H9 (cell line): ENCODE data around the gene TM4SF20. TPM values are rescaled to one million over a fixed set of nuclear protein-coding genes. Genes with fewer than 3 reads are reported as not detected.

Experiments
- DNase-seq: peaks from one replicate; pipeline ENCODE4 v3.0.0-alpha.2; 2017
- H2AFZ ChIP-seq: one replicate; pipeline ENCODE4 v1.6.1; 2013; ENCODE audit warnings: mild to moderate bottlenecking, low read length, control low read depth, moderate library complexity
- H2AK5ac ChIP-seq: 2 replicates; pipeline ENCODE4 v1.6.1; 2013; ENCODE audit warnings: low read length, control low read depth, mixed read lengths; ENCODE audit not compliant: insufficient read length
- H2BK120ac ChIP-seq: one replicate; pipeline ENCODE4 v1.6.1; 2013; ENCODE audit warnings: low read depth, mild to moderate bottlenecking, low read length, control low read depth, inconsistent platforms; ENCODE audit not compliant: poor library complexity, severe bottlenecking
- H2BK12ac ChIP-seq: 2 replicates; pipeline ENCODE4 v1.6.1; 2013; ENCODE audit warnings: low read length, control low read depth, mixed read lengths, low read depth; ENCODE audit not compliant: insufficient read length
- H2BK15ac ChIP-seq: 2 replicates; pipeline ENCODE4 v1.6.1; 2013; ENCODE audit warnings: low read depth, low read length, control low read depth
- H2BK20ac ChIP-seq: one replicate; pipeline ENCODE4 v1.6.1; 2013; ENCODE audit warnings: low read depth, mild to moderate bottlenecking, low read length, control low read depth, inconsistent platforms; ENCODE audit not compliant: poor library complexity, severe bottlenecking
- H2BK5ac ChIP-seq: 2 replicates; pipeline ENCODE4 v1.6.1; 2013; ENCODE audit warnings: low read length, control low read depth, mixed read lengths; ENCODE audit not compliant: insufficient read length
- H3K14ac ChIP-seq: 2 replicates; pipeline ENCODE4 v1.6.1; 2013; ENCODE audit warnings: low read length, control low read depth; ENCODE audit not compliant: insufficient read depth
- H3K18ac ChIP-seq: 2 replicates; pipeline ENCODE4 v1.6.1; 2013; ENCODE audit warnings: low read depth, mild to moderate bottlenecking, mixed read lengths, low read length, control low read depth; ENCODE audit not compliant: insufficient read length
- H3K23ac ChIP-seq: 2 replicates; pipeline ENCODE4 v1.6.1; 2013; ENCODE audit warnings: low read length, control low read depth, mixed read lengths, low read depth; ENCODE audit not compliant: insufficient read length
- H3K23me2 ChIP-seq: 2 replicates; pipeline ENCODE4 v1.6.1; 2013; ENCODE audit warnings: low read depth, mild to moderate bottlenecking, mixed read lengths, low read length, control low read depth; ENCODE audit not compliant: insufficient read length, poor library complexity, severe bottlenecking
- H3K27ac ChIP-seq: 2 replicates; pipeline ENCODE4 v1.5.1; 2013; ENCODE audit warnings: low read length, control low read depth, mixed read lengths, low read depth; ENCODE audit not compliant: insufficient read length
- H3K27me3 ChIP-seq: 2 replicates; pipeline ENCODE4 v1.6.1; 2013; ENCODE audit warnings: low read length, control low read depth, inconsistent platforms; ENCODE audit not compliant: insufficient read depth
- H3K4ac ChIP-seq: 2 replicates; pipeline ENCODE4 v1.6.1; 2013; ENCODE audit warnings: low read depth, mild to moderate bottlenecking, control low read depth, inconsistent platforms, low read length, moderate library complexity
- H3K4me1 ChIP-seq: 2 replicates; pipeline ENCODE4 v1.6.1; 2013; ENCODE audit warnings: low read length, control low read depth, inconsistent platforms; ENCODE audit not compliant: insufficient read depth
- H3K4me2 ChIP-seq: 2 replicates; pipeline ENCODE4 v1.6.1; 2013; ENCODE audit warnings: low read length, control low read depth, mixed read lengths; ENCODE audit not compliant: insufficient read length, insufficient read depth
- H3K56ac ChIP-seq: 2 replicates; pipeline ENCODE4 v1.6.1; 2013; ENCODE audit warnings: low read depth, mild to moderate bottlenecking, mixed read lengths, low read length, control low read depth; ENCODE audit not compliant: insufficient read length
- H3K79me1 ChIP-seq: 2 replicates; pipeline ENCODE4 v1.6.1; 2013; ENCODE audit warnings: low read depth, mild to moderate bottlenecking, moderate library complexity, low read length, control low read depth, inconsistent platforms; ENCODE audit not compliant: insufficient read depth, poor library complexity, severe bottlenecking
- H3K79me2 ChIP-seq: 2 replicates; pipeline ENCODE4 v1.6.1; 2013; ENCODE audit warnings: low read length, control low read depth, inconsistent platforms; ENCODE audit not compliant: insufficient read depth
- H3K9ac ChIP-seq: 2 replicates; pipeline ENCODE4 v1.6.1; 2013; ENCODE audit warnings: low read length, control low read depth, mixed read lengths; ENCODE audit not compliant: insufficient read length; ENCODE audit errors: extremely low read depth
- H3K9me3 ChIP-seq: one replicate; pipeline ENCODE4 v1.6.1; 2013; ENCODE audit warnings: low read depth, low read length, inconsistent platforms; ENCODE audit not compliant: control insufficient read depth
- H3T11ph ChIP-seq: one replicate; pipeline ENCODE4 v1.6.1; 2013; ENCODE audit warnings: mild to moderate bottlenecking, low read length, control low read depth, inconsistent platforms
- H4K20me1 ChIP-seq: one replicate; pipeline ENCODE4 v1.6.1; 2013; ENCODE audit not compliant: control insufficient read depth, insufficient read length, insufficient read depth
- H4K5ac ChIP-seq: 2 replicates; pipeline ENCODE4 v1.6.1; 2013; ENCODE audit warnings: low read depth, mild to moderate bottlenecking, mixed read lengths, low read length, control low read depth; ENCODE audit not compliant: insufficient read length
- H4K8ac ChIP-seq: replicated peaks from 2 replicates; pipeline ENCODE4 v1.6.1; 2013; ENCODE audit warnings: low read length, control low read depth, mixed read lengths, low read depth; ENCODE audit not compliant: insufficient read length
- H4K91ac ChIP-seq: 2 replicates; pipeline ENCODE4 v1.6.1; 2013; ENCODE audit warnings: low read depth, mild to moderate bottlenecking, moderate library complexity, mixed read lengths, low read length, control low read depth; ENCODE audit not compliant: insufficient read length
- H3K27ac Mint-ChIP-seq, 3 experiments: 2 replicates in 2 of 3; 3 replicates in 1 of 3; pipeline ENCODE4 v1.8.0; 2020 to 2021; ENCODE audit warnings: mixed read lengths in 3 of 3, mild to moderate bottlenecking in 1 of 3, moderate library complexity in 1 of 3
- H3K27me3 Mint-ChIP-seq: 2 replicates; pipeline ENCODE4 v1.8.0; 2021; ENCODE audit warnings: low read depth, mild to moderate bottlenecking, moderate library complexity, mixed read lengths
- H3K36me3 Mint-ChIP-seq, 3 experiments: 2 replicates in 2 of 3; 3 replicates in 1 of 3; pipeline ENCODE4 v1.8.0; 2020 to 2021; ENCODE audit warnings: low read depth in 3 of 3, mixed read lengths in 3 of 3; ENCODE audit not compliant: insufficient read depth in 1 of 3
- H3K4me1 Mint-ChIP-seq, 2 experiments: 2 replicates each; pipeline ENCODE4 v1.8.0; 2020; ENCODE audit warnings: mixed read lengths in 2 of 2
- H3K4me3 Mint-ChIP-seq, 2 experiments: 2 replicates in 1 of 2; 3 replicates in 1 of 2; pipeline ENCODE4 v1.8.0; 2020 to 2021; ENCODE audit warnings: mild to moderate bottlenecking in 2 of 2, mixed read lengths in 2 of 2, moderate library complexity in 1 of 2
- H3K9me3 Mint-ChIP-seq, 2 experiments: 2 replicates in 1 of 2; 3 replicates in 1 of 2; pipeline ENCODE4 v1.8.0; 2020; ENCODE audit warnings: mild to moderate bottlenecking in 2 of 2, mixed read lengths in 2 of 2, moderate library complexity in 1 of 2
- WGBS: extraction: QIAGEN DNeasy Blood & Tissue Kit; methylation state at CpG from one replicate; pipeline ENCODE4 v1.1.7; 2013; ENCODE audit warnings: missing lambda C conversion rate, low lambda C conversion rate, mixed read lengths; ENCODE audit not compliant: insufficient read length; ENCODE audit errors: extremely low coverage; 5-methylcytosine and 5-hydroxymethylcytosine counted together
- total RNA-seq: library from RNA; stranded (reverse); gene quantifications from 2 replicates; pipeline ENCODE4 v1.2.1, GENCODE V29; 2021
- TF ChIP-seq, protein P1 (sequence below): fragments of 200-600 bp; sonication (generic); conservative IDR thresholded peaks from 3 replicates; pipeline ENCODE4 v1.8.0; 2021; ENCODE audit warnings: antibody characterized with exemption, mild to moderate bottlenecking

Gene TM4SF20
- total RNA-seq, 1 experiment from 2014 or later = not detected

GRCh38 chr2:227390468-227391256 lies 11.6 kb upstream of the TM4SF20 start:
- Mint-ChIP-seq H3K27ac (no peak overlapping the region), H3K36me3 (no peaks in the 10 kb centered on the region), H3K4me3 (no peak overlapping the region), H3K4me1 (peaks cover 8 to 19% of the 10 kb centered on the region in 2 experiments), H3K9me3 (no peaks in the 10 kb centered on the region), H3K27me3 (no peaks in the 10 kb centered on the region; the same call in 1 of the 2 replicates)
- Histone ChIP-seq H3T11ph (no peak overlapping the region), H4K91ac (no peak overlapping the region), H3K4me2 (no peak overlapping the region), H3K27me3 (no peaks in the 10 kb centered on the region), H2BK15ac (no peak overlapping the region), H3K23ac (no peak overlapping the region), H3K18ac (no peak overlapping the region), H3K9ac (no peak overlapping the region), H2BK120ac (no peak overlapping the region), H3K79me2 (no peaks in the 10 kb centered on the region), H3K79me1 (no peaks in the 10 kb centered on the region), H3K4me1 (no peaks in the 10 kb centered on the region; the same call in 1 of the 2 replicates), H3K23me2 (no peaks in the 10 kb centered on the region), H3K4ac (no peak overlapping the region), H2AFZ (no peak overlapping the region), H3K56ac (no peak overlapping the region), H4K8ac (no peak overlapping the region), H3K27ac (no peak overlapping the region), H2BK12ac (no peak overlapping the region), H2AK5ac (no peak overlapping the region), H4K20me1 (no peaks in the 10 kb centered on the region), H3K14ac (no peak overlapping the region), H4K5ac (no peak overlapping the region), H2BK20ac (no peak overlapping the region), H2BK5ac (no peak overlapping the region), H3K9me3 (no peaks in the 10 kb centered on the region)
- TF ChIP-seq, protein P1, sequence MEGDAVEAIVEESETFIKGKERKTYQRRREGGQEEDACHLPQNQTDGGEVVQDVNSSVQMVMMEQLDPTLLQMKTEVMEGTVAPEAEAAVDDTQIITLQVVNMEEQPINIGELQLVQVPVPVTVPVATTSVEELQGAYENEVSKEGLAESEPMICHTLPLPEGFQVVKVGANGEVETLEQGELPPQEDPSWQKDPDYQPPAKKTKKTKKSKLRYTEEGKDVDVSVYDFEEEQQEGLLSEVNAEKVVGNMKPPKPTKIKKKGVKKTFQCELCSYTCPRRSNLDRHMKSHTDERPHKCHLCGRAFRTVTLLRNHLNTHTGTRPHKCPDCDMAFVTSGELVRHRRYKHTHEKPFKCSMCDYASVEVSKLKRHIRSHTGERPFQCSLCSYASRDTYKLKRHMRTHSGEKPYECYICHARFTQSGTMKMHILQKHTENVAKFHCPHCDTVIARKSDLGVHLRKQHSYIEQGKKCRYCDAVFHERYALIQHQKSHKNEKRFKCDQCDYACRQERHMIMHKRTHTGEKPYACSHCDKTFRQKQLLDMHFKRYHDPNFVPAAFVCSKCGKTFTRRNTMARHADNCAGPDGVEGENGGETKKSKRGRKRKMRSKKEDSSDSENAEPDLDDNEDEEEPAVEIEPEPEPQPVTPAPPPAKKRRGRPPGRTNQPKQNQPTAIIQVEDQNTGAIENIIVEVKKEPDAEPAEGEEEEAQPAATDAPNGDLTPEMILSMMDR = no peak
- no CpG with 5 or more reads among the region's 17 CpGs for WGBS
- no peak for DNase-seq
